K562 (cell line): Measurements from ENCODE around the gene LPAR5. TPM values are rescaled to one million over a fixed set of nuclear protein-coding genes. Genes with fewer than 3 reads are reported as not detected.

ENCODE experiments used
- ATAC-seq: fragments of 200-7000 bp; cut with Tn5 transposase; 3 replicates; pipeline ENCODE4 v1.9.1; 2020; ENCODE audit warnings: moderate library complexity
- BruUV-seq: library from RNA; stranded (reverse); fragments of 400-500 nt; replicated peaks from 2 replicates; lab custom pipeline; 2021; lab: Mats Ljungman, UMichigan
- CTCF ChIA-PET: fragments of 300-600 bp; formaldehyde crosslinking; extraction: SDS; loops from one replicate; lab custom pipeline; 2021; ENCODE audit warnings: low intra/inter-chr PET ratio; lab: Yijun Ruan, JAX
- POLR2A ChIA-PET: fragments of 300-600, 350-650 bp; sonication (Branson Sonifier 250); formaldehyde crosslinking; extraction: SDS; loops from one replicate; lab custom pipeline; 2021; ENCODE audit warnings: antibody characterized with exemption, inconsistent platforms; lab: Yijun Ruan, JAX
- DNase-seq, 4 experiments: peaks; one replicate each; pipeline versions ENCODE4 v3.0.0 to v3.0.0-alpha.2; 2011 to 2018; ENCODE audit warnings: low spot score in 3 of 4, mixed read lengths in 3 of 4; ENCODE audit errors: extremely low read depth in 1 of 4
- FAIRE-seq: peaks from 2 replicates; lab custom pipeline; 2011; peaks lifted over from hg19 to GRCh38; lab: Jason Lieb, UNC
- H2AFZ ChIP-seq: 2 replicates; pipeline ENCODE4 v1.6.0; 2011; ENCODE audit warnings: low read depth, low read length, control low read depth, inconsistent platforms
- H3K27ac ChIP-seq: fragments of 200-600 bp; 3 replicates; pipeline ENCODE4 v1.8.0; 2011; ENCODE audit warnings: low read depth, mild to moderate bottlenecking, control low read depth, inconsistent platforms, low read length, moderate library complexity, mixed read lengths; ENCODE audit errors: extremely low read depth
- H3K27me3 ChIP-seq, 2 experiments: fragments of 300-600 bp in 1 of 2; 2 replicates in 1 of 2; 3 replicates in 1 of 2; pipeline versions ENCODE4 v1.6.0 to v1.8.0; 2011; ENCODE audit warnings: inconsistent platforms in 2 of 2, low read length in 2 of 2, mild to moderate bottlenecking in 1 of 2, mixed read lengths in 1 of 2, moderate library complexity in 1 of 2; ENCODE audit not compliant: control insufficient read depth in 2 of 2, insufficient read depth in 2 of 2
- H3K36me3 ChIP-seq: fragments of 300-600 bp; 3 replicates; pipeline ENCODE4 v1.8.0; 2011; ENCODE audit warnings: mild to moderate bottlenecking, low read length, inconsistent platforms; ENCODE audit not compliant: control insufficient read depth, insufficient read depth
- H3K4me1 ChIP-seq, 2 experiments: fragments of 200-600 bp in 1 of 2; replicated peaks in 1 of 2; 2 replicates in 1 of 2; 3 replicates in 1 of 2; pipeline versions ENCODE4 v1.5.1 to v1.8.0; 2011; ENCODE audit warnings: inconsistent platforms in 2 of 2, low read length in 2 of 2, mild to moderate bottlenecking in 1 of 2, mixed read lengths in 1 of 2, moderate library complexity in 1 of 2; ENCODE audit not compliant: control insufficient read depth in 2 of 2, insufficient read depth in 2 of 2
- H3K4me2 ChIP-seq: 2 replicates; pipeline ENCODE4 v1.6.1; 2011; ENCODE audit warnings: low read length, control low read depth, inconsistent platforms, mixed read lengths; ENCODE audit not compliant: insufficient read depth
- H3K4me3 ChIP-seq: fragments of 200-600 bp; sonication (generic), shearing (Covaris generic); 2 replicates; pipeline ENCODE4 v1.5.1; 2016; ENCODE audit warnings: control low read depth, inconsistent platforms
- H3K79me2 ChIP-seq: fragments of 200-600 bp; 3 replicates; pipeline ENCODE4 v1.8.0; 2011; ENCODE audit warnings: low read length, inconsistent platforms; ENCODE audit not compliant: control insufficient read depth, insufficient read depth
- H3K9ac ChIP-seq, 2 experiments: 2 replicates each; pipeline versions ENCODE4 v1.6.0 to v1.6.1; 2011; ENCODE audit warnings: low read depth in 2 of 2, low read length in 2 of 2, control low read depth in 1 of 2, inconsistent platforms in 1 of 2, mild to moderate bottlenecking in 1 of 2, mixed read lengths in 1 of 2; ENCODE audit not compliant: insufficient read depth in 1 of 2
- H3K9me1 ChIP-seq: one replicate; pipeline ENCODE4 v1.6.0; 2011; ENCODE audit warnings: inconsistent platforms, mild to moderate bottlenecking, low read length, moderate library complexity; ENCODE audit not compliant: control insufficient read depth, insufficient read depth
- H3K9me3 ChIP-seq: replicated peaks from 2 replicates; pipeline ENCODE4 v1.5.1; 2011; ENCODE audit warnings: low read depth, low read length, inconsistent platforms; ENCODE audit not compliant: control insufficient read depth, insufficient read depth
- H4K20me1 ChIP-seq: replicated peaks from 2 replicates; pipeline ENCODE4 v1.6.1; 2011; ENCODE audit warnings: low read length, inconsistent platforms, mixed read lengths; ENCODE audit not compliant: control insufficient read depth, insufficient read depth
- FOXP1 ChIP-seq: sonication (generic); formaldehyde crosslinking; IDR thresholded peaks from 2 replicates; pipeline ENCODE4 v1.8.0; 2022; ENCODE audit warnings: mild to moderate bottlenecking, missing genetic modification reagents
- HDAC3 ChIP-seq: fragments of 450-650 bp; IDR thresholded peaks from 2 replicates; pipeline ENCODE4 v1.6.1; 2018; ENCODE audit warnings: borderline replicate concordance, mild to moderate bottlenecking, moderate library complexity; ENCODE audit not compliant: partially characterized antibody
- HDAC8 ChIP-seq: fragments of 450-650 bp; IDR thresholded peaks from 2 replicates; pipeline ENCODE4 v1.6.1; 2016; ENCODE audit warnings: mild to moderate bottlenecking, missing genetic modification characterization, moderate library complexity, missing compliant biosample characterization
- HMGN3 ChIP-seq: IDR thresholded peaks from 2 replicates; pipeline ENCODE4 v1.6.1; 2011; ENCODE audit warnings: borderline replicate concordance, low read depth, mild to moderate bottlenecking, mixed read lengths, low read length; ENCODE audit not compliant: insufficient read length; ENCODE audit errors: extremely low read depth
- KAT2B ChIP-seq: IDR thresholded peaks from one replicate; pipeline ENCODE4 v1.6.1; 2012; ENCODE audit warnings: low read depth, mild to moderate bottlenecking, control low read depth, inconsistent platforms, low read length, moderate library complexity
- LEF1 ChIP-seq: fragments of 450-650 bp; IDR thresholded peaks from 2 replicates; pipeline ENCODE4 v1.6.1; 2016; ENCODE audit warnings: mild to moderate bottlenecking
- MCM2 ChIP-seq: fragments of 450-650 bp; IDR thresholded peaks from 2 replicates; pipeline ENCODE4 v1.6.1; 2017; ENCODE audit warnings: low read depth, mild to moderate bottlenecking
- MEF2D ChIP-seq: conservative IDR thresholded peaks from 2 replicates; pipeline ENCODE4 v1.6.1; 2016; ENCODE audit warnings: low read depth, missing genetic modification characterization, missing compliant biosample characterization
- NR3C1 ChIP-seq: sonication (generic); formaldehyde crosslinking; IDR thresholded peaks from 2 replicates; pipeline ENCODE4 v1.8.1; 2022; ENCODE audit warnings: missing genetic modification reagents
- RBM39 ChIP-seq: fragments of 200-400 bp; formaldehyde crosslinking; optimal IDR thresholded peaks from 2 replicates; pipeline ENCODE3; 2018; ENCODE audit warnings: low read depth, low read length
- RFX5 ChIP-seq: IDR thresholded peaks from 2 replicates; pipeline ENCODE4 v1.6.1; 2011; ENCODE audit warnings: low read depth, mild to moderate bottlenecking, improper control_type of control experiment, low read length
- SFPQ ChIP-seq: fragments of 200-400 bp; formaldehyde crosslinking; IDR thresholded peaks from 2 replicates; pipeline ENCODE4 v1.6.1; 2017; ENCODE audit warnings: mild to moderate bottlenecking, low read depth, low read length, moderate library complexity
- SMARCA4 ChIP-seq: fragments of 450-650 bp; IDR thresholded peaks from 2 replicates; pipeline ENCODE4 v1.6.1; 2016
- VEZF1 ChIP-seq: fragments of 200-800 bp; sonication (Bioruptor generic); IDR thresholded peaks from 2 replicates; pipeline ENCODE4 v1.6.1; 2017; ENCODE audit warnings: missing genetic modification characterization, missing compliant biosample characterization
- ZBTB17 ChIP-seq: fragments of 450-650 bp; formaldehyde crosslinking; IDR thresholded peaks from 2 replicates; pipeline ENCODE4 v1.4.0; 2020; ENCODE audit warnings: mild to moderate bottlenecking
- WGBS: fragments of 100-300 bp; shearing (Covaris generic); methylation state at CpG from one replicate; pipeline ENCODE4 v1.1.6; 2016; ENCODE audit warnings: low coverage, mixed read lengths; ENCODE audit not compliant: insufficient coverage; ENCODE audit errors: missing lambda C conversion rate; 5-methylcytosine and 5-hydroxymethylcytosine counted together
- in situ Hi-C: fragments of 300-500 bp; cut with MboI; formaldehyde crosslinking; loops from 4 replicates; pipeline ENCODE4 v1.15.0; 2018; ENCODE audit warnings: inconsistent platforms, mixed read lengths
- intact Hi-C: fragments of 100-400 bp; cut with micrococcal nuclease; formaldehyde crosslinking; loops from 2 replicates; pipeline ENCODE4 v1.14.2; 2022
- polyA plus RNA-seq, 8 experiments: library from polyadenylated mRNA; depleted of rRNA in 4 of 8; stranded (reverse) in 5 of 8; unstranded in 3 of 8; fragments of >200 nt; fragmentation: Nextera tagmentation in 2 of 8; fragmentation: Illumina TruSeq in 1 of 8; extraction: Ambion mirVana in 2 of 8; extraction: Trizol in 1 of 8; gene quantifications; 2 replicates each; pipeline versions ENCODE4 v1.2.1 to v1.2.3, GENCODE V29; 2011 to 2014; ENCODE audit warnings: inconsistent platforms in 1 of 8, missing spikeins in 1 of 8
- total RNA-seq, 7 experiments: library from RNA; depleted of rRNA in 6 of 7; stranded (reverse); fragments of >200 nt in 6 of 7; fragmentation: Illumina TruSeq in 2 of 7; extraction: Trizol in 2 of 7; gene quantifications; 2 replicates each; pipeline versions ENCODE4 v1.2.1 to v1.2.3, GENCODE V29; 2011 to 2021; ENCODE audit warnings: low replicate concordance in 1 of 7
- TF ChIP-seq, protein P1 (sequence below), 3 experiments: fragments of 200-800 bp in 1 of 3; sonication (Bioruptor generic) in 1 of 3; sonication (generic) in 1 of 3; formaldehyde crosslinking in 1 of 3; IDR thresholded peaks; 2 replicates each; pipeline versions ENCODE4 v1.6.1 to v1.8.0; 2016 to 2022; ENCODE audit warnings: mild to moderate bottlenecking in 2 of 3, missing compliant biosample characterization in 2 of 3, missing genetic modification characterization in 2 of 3, missing genetic modification reagents in 1 of 3

Gene LPAR5
- total and polyA plus RNA-seq, 9 of the 15 experiments (the other 6 are each of a cell fraction or from before 2014, with no cell fraction given), result 1.3 to 11.7 (median 3.6) TPM

DNA sequence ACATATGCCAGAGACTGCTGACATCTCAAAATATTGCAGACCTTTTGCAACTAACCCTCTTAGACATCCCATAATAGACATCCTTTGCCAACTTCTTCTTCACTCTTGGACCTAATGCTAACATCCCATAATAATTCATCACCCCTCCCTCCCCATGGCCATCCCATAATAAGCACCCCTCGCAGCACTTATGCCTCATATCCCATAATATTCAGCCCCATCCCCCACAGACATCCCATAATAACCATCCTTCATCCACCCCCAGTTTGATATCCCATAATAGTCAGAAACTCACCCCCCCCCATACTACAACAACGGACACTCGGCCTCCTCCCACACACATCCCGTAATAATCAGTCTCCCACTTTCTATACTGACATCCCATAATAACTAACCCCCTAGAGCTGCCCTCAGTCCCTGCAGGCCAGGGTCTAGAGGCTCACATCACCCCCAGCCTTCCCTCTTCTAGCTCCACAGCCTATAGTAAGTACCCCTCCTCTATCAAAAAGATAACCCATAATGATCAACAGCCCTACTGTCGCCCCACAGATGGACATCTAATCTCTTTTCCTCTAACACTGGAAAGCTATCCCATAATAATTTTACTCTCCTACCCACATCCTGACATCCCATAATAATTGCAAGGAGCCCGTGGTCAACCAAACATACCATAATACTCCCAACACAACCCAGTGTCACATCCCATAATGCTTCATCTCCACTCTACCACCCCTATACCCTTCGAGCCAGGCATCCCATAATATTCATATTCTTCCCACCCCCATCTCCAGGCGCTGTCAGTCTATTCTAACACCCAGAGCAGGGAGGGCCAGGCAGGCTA lies 27.8 kb downstream of the LPAR5 start:
- Histone ChIP-seq H3K4me1 (peaks cover 38 to 54% of the 10 kb centered on the region in 2 experiments), H2AFZ (peak overlapping the region; percentile 68), H3K4me3 (peak overlapping the region; percentile 0), H3K36me3 (peaks cover 32% of the 10 kb centered on the region), H4K20me1 (peaks cover 24% of the 10 kb centered on the region), H3K27ac (peak overlapping the region; percentile 79), H3K27me3 (no peaks in the 10 kb centered on the region), H3K79me2 (peaks cover 43% of the 10 kb centered on the region), H3K9me1 (no peaks in the 10 kb centered on the region), H3K4me2 (peak overlapping the region; percentile 82), H3K9ac (peak overlapping the region in 1 of 2 experiments; percentile 47; a peak in 2 of 4 replicates), H3K9me3 (no peaks in the 10 kb centered on the region)
- ATAC-seq, result peak; percentile 74
- 0% methylated on average over 6 of the region's 8 CpGs for WGBS
- POLR2A ChIA-PET, result interaction anchor here (0.6 to 1.0 kb wide), 3 partner anchors 30 to 283 kb away, joined by 3 to 5 read pairs (median 5); no protein-coding TSS in a partner anchor
- in situ Hi-C loops, result no loop called here
- DNase-seq, result peak; percentile 68 to 90 (median 74)
- CTCF ChIA-PET, result no interaction called here
- peak; percentile 83 for FAIRE-seq
- no TSS peak for BruUV-seq
- intact Hi-C loops, result loop anchor here (2.0 kb wide), 1 partner anchor 55 kb away; the partner anchor contains the start of gene ING4
- TF ChIP-seq RBM39 (no peak), MEF2D (peak; percentile 89), HDAC3 (peak; percentile 49), SFPQ (no peak), FOXP1 (no peak), HDAC8 (peak; percentile 91), RFX5 (no peak), MCM2 (no peak), LEF1 (peak; percentile 59; the same call in 1 of the 2 replicates), SMARCA4 (peak; percentile 71), KAT2B (no peak), HMGN3 (no peak), ZBTB17 (CRISPR knock-in tag) (0 out of 2 replicates have a peak, but pooled peaks have one; percentile 35), VEZF1 (peak; percentile 86), NR3C1 (no peak)
- TF ChIP-seq, protein P1, sequence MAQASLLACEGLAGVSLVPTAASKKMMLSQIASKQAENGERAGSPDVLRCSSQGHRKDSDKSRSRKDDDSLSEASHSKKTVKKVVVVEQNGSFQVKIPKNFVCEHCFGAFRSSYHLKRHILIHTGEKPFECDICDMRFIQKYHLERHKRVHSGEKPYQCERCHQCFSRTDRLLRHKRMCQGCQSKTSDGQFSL (CRISPR knock-in tag; IDR thresholded peaks at IDR 0.05), result peak; percentile 98
- TF ChIP-seq, protein P1 (tag; IDR thresholded peaks at IDR 0.05), result no peak
